AG04449 (cell line): ENCODE data around the gene MYORG.

Experiments used
- CTCF ChIA-PET: fragments of 350-600 bp; formaldehyde crosslinking; extraction: SDS; loops from one replicate; lab custom pipeline; 2021; ENCODE audit warnings: antibody characterized with exemption; lab: Yijun Ruan, JAX
- POLR2A ChIA-PET: fragments of 400-600, 350-600 bp; formaldehyde crosslinking; extraction: SDS; loops from one replicate; lab custom pipeline; 2020; ENCODE audit warnings: antibody characterized with exemption, inconsistent platforms; lab: Yijun Ruan, JAX
- DNase-seq: peaks from one replicate; pipeline ENCODE4 v3.0.0-alpha.2; 2010; ENCODE audit warnings: low read depth, low spot score
- H3K4me3 ChIP-seq: 2 replicates; pipeline ENCODE4 v1.5.1; 2011; ENCODE audit warnings: low read depth, mild to moderate bottlenecking, control low read depth, low read length
- TF ChIP-seq, protein P1 (sequence below): IDR thresholded peaks from one replicate; pipeline ENCODE4 v1.5.1; 2011; ENCODE audit warnings: mild to moderate bottlenecking, moderate library complexity, low read length, control low read depth, inconsistent platforms; ENCODE audit not compliant: insufficient read depth; ENCODE audit errors: missing control alignments

MYORG gene

DNA sequence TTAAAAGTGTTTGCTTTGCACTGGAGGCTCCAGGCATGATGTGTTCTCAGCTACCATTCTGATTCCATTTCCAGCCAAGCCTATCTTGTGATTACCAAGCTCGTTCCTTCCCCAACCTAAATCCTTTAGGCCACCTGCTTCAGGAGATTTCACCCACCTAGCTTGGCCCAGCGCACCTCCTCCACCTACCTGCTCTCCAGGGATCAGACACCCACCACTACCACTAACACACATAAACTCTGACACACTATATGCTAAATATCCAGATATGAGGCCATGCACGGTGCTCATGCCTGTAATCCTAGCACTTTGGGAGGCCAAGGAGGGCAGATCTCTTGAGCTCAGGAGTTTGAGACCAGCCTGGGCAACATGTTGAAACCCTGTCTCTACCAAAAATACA is 2.4 kb downstream of the MYORG start:
- POLR2A ChIA-PET = no interaction called here
- CTCF ChIA-PET = interaction anchor here (0.7 to 3.8 kb wide), 5 partner anchors 29 to 217 kb away, joined by 3 to 11 read pairs (median 3); no protein-coding TSS in a partner anchor
- TF ChIP-seq, protein P1, sequence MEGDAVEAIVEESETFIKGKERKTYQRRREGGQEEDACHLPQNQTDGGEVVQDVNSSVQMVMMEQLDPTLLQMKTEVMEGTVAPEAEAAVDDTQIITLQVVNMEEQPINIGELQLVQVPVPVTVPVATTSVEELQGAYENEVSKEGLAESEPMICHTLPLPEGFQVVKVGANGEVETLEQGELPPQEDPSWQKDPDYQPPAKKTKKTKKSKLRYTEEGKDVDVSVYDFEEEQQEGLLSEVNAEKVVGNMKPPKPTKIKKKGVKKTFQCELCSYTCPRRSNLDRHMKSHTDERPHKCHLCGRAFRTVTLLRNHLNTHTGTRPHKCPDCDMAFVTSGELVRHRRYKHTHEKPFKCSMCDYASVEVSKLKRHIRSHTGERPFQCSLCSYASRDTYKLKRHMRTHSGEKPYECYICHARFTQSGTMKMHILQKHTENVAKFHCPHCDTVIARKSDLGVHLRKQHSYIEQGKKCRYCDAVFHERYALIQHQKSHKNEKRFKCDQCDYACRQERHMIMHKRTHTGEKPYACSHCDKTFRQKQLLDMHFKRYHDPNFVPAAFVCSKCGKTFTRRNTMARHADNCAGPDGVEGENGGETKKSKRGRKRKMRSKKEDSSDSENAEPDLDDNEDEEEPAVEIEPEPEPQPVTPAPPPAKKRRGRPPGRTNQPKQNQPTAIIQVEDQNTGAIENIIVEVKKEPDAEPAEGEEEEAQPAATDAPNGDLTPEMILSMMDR = no peak
- no peak for DNase-seq
- no peak overlapping the region for H3K4me3 ChIP-seq

DNA sequence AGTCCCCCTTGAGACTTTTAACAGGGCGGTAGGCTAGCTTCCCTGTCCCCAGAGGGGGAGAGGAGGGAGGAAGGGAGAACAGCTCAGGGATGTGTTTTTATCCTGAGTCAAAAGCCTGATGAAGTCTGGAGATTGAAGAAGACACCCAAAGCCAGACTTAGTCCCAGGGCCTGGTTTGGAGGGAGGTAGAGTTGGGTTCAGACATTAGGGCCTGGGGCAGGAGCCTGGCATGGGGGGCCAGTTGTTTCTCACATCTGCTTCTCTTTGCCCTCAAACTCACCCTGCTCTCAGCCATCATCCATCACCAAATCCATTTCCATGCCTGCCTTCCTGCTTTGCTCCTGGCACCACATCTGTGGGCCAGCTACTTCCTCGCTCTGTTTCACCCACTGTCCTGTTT is 2.9 kb downstream of the MYORG start:
- ChIA-PET POLR2A (no interaction called here), CTCF (interaction anchor here (1.1 to 3.8 kb wide), 5 partner anchors 30 to 229 kb away, joined by 3 to 11 read pairs (median 3); no protein-coding TSS in a partner anchor)
- no peak for DNase-seq
- TF ChIP-seq, protein P1 = no peak
- H3K4me3 ChIP-seq = no peak overlapping the region

DNA sequence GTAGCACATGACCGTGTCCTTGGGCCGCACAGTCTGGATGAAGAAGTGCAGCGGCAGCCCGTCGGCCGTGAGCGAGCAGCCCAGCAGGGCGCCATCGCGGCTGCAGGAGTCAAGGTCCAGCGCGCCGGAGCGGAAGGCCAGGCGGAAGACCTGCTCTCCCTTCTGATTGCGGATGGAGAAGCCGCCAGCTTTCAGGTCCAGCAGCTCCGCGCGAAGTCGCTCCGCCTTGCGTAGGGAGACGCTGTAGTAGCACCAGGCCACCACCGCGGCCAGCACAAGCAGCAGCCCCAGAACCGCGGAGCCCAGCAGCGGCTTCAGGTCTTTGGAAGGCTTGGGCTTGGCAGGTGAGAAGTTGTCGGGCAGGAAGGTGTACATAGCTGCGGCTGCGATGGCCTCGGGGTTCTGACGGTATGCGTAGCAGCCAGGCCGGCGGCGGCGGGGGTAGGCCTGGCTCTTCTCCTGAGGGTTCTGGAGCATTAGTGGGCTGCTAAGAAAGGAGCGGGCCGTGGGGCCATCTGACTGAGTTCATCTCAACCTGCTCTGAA is 4.2 kb downstream of the MYORG start:
- TF ChIP-seq, protein P1 = no peak
- H3K4me3 ChIP-seq = no peak overlapping the region
- no peak for DNase-seq
- ChIA-PET POLR2A (no interaction called here), CTCF (interaction anchor here (0.6 to 3.8 kb wide), 5 partner anchors 31 to 230 kb away, joined by 3 to 11 read pairs (median 4); no protein-coding TSS in a partner anchor)

DNA sequence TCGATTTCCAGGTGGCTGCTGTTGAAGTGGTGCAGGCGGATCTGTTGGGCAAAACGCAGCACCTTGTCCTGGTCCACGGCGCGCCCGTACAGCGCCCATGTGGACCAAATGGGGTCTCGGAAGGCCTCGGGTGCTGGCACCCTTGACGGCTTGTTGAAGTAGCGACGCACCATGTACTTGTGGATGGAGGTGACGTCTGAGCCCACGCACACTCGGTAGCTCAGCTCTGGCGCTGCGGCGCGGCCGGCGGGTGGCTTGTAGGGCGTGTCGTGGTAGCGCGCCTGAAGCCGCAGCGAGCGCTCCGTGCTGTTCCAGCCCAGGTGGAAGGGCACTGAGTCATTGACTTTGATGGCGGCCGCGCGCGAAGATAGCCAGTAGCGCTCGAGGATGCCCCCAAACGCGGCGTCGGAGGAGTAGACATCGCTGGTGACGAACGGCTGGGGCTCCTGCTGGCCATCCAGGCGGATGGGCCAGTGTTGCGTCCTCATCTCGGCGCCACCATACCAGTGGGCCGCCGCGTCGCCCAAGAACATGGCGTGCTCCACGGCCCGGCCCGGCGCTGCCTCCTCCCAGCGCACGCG is 4.7 kb downstream of the MYORG start:
- POLR2A ChIA-PET = no interaction called here
- CTCF ChIA-PET = interaction anchor here (0.8 to 2.2 kb wide), 3 partner anchors 32 to 129 kb away, joined by 3 to 7 read pairs (median 3); no protein-coding TSS in a partner anchor
- H3K4me3 ChIP-seq = no peak overlapping the region
- no peak for DNase-seq
- TF ChIP-seq, protein P1 = no peak

DNA sequence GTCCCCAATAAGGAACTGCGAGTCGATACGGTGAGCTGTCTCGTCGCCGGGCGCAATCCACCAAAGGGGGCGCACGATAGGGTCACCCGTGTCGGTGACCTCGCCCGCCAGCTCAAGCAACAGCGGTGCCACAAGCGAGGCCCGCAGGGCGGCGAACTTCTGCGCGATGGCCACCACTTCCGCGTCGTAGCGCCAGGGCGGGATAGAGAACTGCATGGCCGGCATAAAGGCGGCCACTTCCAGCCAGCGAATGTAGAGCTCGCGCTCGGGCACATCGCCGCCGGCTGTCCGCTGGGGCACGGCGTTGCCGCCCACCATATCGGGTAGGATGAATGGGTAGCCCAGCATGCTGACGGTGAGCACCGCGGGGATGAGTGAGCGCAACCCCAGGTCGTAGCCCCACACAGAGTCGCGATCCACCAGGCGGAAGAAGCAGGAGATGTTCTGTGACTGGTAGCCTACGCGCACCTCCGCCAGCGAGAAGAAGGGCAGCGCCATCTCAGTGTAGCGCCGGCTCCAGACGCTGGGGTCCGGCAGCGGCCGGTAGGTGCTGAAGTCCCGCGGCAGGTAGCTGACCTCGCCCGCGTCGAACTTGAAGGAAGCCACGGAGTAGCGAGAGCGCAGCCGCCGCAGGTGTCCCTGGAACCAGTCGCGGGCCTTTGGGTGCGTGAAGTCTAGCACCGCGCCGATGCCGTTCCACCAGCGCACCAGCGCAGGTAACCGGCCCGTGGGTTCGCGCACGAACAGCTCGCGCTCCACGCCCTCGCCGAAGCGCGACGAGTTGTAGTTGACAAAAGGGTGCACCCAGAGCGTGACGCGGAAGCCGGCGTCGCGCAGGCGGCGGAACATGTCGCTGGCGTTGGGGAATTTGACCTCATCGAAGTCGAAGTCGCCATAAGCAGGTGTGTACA is 5.5 kb downstream of the MYORG start:
- CTCF ChIA-PET = interaction anchor here (0.8 to 3.3 kb wide), 7 partner anchors 7 to 39 kb away, joined by 3 to 30 read pairs (median 4); partner anchors contain the start of gene MYORG
- TF ChIP-seq, protein P1 = peak; percentile 6
- peak overlapping the region; percentile 53 for H3K4me3 ChIP-seq
- POLR2A ChIA-PET = interaction anchor here (0.5 kb wide), 1 partner anchor 143 kb away, joined by 3 read pairs; no protein-coding TSS in a partner anchor
- DNase-seq = no peak
